8988T (cell line): ENCODE measurements around the gene ADO.

Experiments used
- DNase-seq: peaks from one replicate; pipeline ENCODE4 v3.0.0; 2011

Gene ADO

DNA sequence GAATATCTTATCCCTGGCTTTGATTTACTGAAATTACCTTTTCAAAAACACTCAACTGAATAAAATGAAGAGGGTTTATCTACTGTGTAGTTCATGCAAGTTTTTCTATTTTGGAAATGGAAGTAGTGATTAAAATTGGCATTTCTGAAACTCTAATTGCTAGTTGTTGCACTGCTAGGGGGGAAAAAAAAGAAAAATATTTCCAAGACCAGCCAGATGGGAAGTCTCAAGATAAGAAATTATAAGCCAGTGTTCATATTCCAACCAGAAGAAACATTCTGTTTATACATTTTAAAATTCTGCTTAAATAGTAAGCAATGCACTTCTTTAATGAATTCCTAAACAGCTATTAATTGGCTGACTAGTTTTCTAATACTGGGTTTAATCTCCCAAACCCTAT is 9.4 kb upstream of the ADO start:
- no peak for DNase-seq

DNA sequence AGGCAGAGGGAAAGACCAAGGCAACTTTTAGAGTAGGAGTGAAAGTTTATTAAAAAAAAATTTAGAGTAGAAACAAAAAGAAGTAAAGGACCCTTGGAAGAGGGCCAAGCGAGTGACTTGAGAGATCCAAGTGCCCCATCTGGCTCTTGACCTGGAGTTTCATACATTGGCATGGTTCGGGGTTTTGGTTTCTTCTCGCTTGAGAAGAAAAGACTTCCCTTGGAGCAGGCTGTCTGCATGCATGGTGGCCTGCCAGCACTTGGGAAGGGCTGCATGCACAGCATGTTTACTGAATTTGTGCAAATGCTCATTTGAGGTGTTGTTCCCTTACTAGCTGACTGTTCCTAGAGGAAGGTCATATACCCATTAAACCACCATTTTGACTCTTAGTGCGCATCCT is 8.8 kb upstream of the ADO start:
- DNase-seq = no peak

DNA sequence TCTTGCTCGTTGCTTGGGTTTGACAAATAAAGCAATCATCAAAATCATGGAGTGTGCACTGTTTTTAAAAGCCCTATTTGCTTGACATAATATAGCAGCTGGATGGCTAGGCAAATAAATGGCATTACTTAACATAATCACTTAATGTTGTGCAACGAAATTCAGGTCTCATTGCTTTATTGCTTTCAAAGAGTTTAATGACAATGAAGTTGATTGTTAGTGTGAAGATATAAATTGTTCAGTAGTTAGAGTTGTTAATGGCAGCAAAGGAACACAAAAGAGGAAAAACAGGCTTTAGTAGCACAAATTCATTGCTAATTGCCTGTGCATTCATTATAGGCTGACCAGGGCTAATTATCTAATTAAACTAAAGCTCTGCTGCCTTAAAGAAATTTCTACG is 7.6 kb upstream of the ADO start:
- DNase-seq = no peak

DNA sequence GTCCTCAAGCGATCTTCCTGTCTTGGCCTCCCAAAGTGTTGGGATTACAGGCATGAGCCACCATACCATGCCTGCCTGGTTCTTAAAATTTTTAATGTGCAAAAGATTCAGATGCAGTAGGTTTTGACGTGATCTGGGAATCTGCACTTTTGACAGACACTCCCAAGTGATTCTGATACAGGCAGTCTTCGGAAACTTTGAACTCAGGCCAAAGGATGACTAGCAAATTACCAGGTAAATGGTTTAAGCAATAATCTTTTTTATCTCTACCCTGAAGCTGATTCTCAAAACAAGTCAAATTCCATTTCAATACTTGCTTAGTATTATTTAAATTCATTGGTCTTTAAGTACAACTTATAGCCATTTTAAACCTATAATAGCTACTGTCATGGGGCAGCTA is 2.6 kb upstream of the ADO start:
- no peak for DNase-seq

DNA sequence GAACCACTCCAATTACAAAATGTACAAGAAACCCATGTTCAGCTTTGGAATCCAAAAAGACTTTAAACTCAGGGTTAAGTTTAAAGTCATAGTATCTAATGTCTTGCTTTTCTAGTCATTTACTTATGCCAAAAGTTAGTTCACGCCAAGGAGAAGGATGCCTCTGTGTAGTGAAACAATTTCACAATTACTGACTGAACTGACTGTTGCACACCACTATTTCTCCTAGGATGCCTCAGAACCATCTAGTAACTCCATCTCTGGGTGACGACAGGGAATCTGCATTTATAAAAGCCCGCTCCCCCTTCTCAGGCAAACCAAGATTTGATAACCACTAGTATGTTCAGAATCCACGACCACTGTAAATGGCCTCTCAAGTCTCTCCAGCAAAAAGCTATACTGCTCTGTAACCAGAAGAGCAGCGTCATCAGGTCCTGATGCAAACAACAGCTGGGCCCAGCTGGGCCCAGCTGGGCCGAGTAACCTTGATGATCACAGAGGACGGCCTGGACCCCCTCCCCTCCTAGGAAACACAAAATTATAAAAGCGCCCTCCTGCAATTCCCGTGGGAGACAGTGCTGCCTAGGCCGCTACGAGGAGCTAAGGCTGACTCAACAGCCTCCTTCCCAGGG is 680 bp upstream of the ADO start:
- no peak for DNase-seq

DNA sequence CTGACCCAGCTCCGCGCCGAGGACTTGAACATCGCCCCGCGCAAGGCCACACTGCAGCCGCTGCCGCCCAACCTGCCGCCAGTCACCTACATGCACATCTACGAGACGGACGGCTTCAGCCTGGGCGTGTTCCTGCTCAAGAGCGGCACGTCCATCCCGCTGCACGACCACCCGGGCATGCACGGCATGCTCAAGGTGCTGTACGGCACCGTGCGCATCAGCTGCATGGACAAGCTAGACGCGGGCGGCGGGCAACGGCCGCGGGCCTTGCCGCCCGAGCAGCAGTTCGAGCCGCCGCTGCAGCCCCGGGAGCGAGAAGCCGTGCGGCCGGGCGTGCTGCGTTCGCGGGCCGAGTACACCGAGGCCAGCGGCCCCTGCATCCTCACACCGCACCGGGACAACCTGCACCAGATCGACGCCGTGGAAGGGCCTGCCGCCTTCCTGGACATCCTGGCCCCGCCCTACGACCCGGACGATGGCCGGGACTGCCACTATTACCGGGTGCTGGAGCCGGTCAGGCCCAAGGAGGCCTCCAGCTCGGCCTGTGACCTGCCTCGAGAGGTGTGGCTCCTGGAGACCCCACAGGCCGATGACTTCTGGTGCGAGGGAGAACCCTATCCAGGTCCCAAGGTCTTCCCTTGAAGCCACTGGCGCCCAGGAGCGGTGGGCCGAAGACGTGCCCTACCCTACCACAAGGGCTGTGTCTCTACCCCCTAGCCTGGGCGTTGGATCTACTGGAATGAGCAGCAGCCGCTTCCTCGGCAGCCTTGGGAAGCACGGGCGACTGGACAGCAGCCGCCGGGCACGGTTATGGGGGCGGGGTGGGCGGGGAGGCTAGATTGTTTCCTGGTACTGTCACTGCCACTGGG is 945 bp downstream of the ADO start:
- peak; percentile 45 for DNase-seq

DNA sequence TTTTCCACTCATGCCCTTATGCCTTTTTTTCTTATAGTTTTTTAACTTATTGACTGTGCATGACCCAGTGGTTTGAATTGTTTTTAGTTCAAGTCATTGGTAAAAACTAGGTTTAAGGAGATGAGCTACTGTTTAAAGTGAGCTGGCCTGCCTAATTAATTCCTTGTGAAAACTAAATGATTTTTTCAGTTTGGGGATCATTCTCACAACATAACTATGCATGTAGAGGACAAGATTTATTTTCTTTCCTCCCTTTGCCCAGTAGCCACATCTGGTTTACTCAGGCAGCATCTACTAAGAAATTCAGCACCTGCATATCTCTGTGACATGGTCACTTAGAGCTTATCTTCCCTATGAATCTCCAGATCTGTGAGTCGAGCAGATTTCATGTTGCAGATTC is 1.7 kb downstream of the ADO start:
- no peak for DNase-seq

DNA sequence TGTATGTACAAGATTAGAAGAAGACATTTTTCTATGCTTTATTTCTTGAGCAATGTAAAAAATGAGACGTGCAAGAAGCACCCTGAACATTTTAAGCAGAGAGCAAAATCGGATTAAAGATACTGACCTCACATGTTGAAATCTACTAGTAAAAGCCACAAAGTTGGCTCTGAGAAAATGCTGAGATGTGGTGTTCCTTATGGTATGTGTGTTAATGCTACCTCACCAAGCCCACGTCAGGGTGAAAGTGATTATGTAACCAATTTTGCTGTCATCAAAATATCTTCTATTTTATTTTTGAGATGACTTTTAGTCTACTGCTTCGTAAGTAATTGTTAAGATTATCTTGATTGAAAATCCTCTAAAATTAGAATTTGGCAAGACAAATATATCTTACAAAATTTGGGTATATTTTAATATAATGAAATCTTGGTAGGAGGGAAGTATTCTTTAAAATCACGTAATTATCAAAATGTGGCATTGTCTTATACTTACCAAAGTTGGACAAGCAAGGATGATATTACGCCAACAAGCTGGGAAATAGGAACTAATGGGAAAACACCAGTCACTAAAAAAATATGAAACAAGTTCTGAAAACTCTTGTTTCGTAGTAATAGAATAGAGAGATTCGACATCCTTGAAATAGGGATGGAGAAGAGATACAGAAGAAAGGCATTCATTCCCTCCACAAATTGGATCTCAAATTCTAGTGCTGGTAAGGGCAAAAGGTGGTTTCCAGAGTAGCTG is 5.8 kb downstream of the ADO start:
- DNase-seq = no peak

DNA sequence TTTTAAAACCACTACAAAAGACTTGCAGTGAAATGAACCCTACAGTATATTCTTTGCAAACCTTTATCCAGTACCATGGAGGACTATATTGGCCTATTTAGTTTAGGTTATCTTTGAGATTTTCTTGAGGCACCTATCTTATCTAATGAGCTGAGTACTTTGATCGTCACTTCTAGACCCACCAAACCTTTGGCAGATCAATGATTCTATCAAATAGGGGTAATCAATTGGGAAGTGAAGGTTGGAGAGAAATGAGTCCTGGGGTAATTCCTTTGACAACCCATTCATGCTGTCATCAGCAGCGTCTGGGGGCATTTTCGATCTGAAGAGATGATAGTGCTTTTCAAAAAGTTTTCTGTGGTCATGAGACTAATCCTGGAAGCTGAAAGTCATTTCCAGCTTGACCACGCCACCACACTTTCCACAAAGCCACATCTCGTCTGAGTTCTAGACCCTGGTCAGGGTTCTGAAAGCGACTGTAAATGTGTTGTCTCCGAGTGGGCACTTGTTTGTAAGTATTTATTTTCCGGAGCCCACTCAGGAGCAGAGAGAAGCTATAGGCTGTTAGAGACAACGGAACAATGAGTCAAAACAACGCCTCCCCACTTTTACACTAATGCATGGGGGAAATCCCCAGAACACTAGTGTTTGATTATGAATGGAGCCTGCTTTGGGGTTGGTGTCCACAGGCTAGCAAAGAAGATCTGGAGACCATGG is 6.8 kb downstream of the ADO start:
- no peak for DNase-seq

DNA sequence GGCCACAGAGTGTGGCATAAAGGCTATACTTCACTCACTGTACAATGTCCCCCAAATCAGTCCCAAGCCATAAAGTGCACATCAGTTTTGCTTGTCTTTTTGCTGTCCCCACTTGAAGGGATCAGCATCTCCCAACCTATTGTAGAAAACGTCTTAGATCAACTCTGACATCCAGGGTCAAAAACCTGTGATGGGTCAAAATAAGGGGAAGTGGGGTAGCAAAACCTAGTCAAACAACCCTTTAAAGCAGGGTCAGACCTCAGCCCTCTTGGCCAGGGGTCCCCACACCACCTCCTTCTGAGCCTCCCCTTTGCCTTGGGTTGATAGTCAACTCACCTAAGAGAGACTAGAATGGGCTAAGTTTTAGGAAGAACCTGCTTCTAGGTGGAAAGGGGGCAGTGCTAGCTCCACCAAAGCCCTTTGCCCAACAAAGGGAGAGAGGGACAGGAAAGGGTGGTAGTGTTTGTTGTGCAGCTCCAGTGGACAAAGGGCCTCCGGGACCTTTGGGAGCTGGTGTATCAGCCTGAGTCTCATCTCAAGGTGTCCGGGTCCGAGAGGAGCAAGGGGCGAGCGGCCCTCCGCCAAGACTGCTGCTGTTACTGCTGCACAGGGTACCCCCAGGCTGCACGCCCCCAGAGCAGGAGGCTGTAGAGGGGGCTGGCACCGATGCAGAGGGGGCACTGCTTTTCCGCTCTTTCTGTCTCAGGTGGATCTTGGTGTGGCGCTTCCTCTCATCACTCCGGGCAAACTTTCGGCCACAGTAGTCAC is 8.3 kb downstream of the ADO start:
- peak; percentile 20 for DNase-seq

DNA sequence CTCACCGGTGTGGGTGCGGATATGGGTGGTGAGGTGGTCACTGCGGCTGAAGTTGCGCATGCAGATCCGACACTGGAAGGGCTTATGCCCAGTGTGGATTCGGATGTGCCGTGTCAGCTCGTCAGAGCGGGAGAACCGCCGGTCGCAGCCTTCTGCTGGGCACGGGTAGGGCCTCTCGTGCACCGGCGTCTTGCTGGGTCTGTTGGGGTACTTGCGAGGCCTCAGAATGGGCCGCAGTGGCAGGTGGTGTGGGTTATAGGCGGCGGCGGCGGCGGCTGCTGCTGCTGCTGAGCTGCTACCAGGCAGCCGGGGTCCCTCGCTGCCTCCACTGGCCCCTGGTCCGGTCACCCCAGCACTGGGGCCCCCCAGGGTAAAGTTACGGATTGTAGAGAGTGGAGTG is 8.9 kb downstream of the ADO start:
- DNase-seq = peak; percentile 18

DNA sequence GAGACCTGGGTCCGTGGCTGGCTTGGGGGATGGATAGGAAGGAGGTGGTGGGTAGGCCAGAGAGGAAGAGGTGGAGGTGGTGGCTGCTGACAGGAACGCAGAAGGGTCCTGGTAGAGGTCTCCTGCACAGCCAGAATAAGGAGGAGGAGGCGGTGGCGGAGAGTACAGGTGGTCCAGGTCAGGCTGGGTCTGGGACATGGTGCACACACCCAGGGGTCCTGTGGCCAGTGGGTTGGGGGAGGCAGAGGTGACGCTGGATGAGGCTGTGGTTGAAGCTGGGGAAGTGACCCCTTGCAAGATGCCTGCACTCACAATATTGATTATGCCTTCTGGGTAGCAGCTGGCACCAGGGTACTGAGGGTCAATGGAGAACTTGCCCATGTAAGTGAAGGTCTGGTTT is 9.5 kb downstream of the ADO start:
- DNase-seq = no peak

DNA sequence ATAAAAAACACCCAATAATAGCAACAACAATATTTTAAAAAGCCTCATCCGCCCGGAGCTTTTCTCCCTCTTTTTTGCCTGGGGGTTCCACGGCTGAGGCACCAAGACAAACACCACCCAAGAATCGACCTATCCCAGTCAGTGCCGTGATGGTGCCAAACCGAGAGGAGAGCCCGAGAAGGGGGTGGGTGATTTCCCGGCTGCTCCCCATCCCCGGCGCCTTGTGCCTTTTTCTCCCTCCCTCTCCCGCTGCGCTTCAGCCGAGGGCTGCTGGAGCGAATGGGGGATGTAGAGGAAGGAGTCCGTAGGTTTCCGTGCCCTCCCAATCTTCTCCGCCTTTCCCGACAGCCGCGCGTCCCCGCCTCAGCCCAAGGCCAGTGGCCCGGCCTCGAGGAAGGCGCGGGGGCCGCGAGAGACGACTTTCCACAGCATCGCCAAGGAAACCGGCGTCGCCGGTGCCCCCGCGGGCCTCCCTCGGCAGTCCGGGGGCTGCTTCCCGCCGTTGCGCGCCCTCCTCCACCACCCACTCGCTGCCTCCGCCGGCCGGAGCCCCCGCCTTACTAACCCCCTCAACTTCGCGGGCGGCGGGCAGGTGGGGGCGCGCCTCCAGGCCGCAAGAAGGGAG is 10.3 kb downstream of the ADO start:
- no peak for DNase-seq

DNA sequence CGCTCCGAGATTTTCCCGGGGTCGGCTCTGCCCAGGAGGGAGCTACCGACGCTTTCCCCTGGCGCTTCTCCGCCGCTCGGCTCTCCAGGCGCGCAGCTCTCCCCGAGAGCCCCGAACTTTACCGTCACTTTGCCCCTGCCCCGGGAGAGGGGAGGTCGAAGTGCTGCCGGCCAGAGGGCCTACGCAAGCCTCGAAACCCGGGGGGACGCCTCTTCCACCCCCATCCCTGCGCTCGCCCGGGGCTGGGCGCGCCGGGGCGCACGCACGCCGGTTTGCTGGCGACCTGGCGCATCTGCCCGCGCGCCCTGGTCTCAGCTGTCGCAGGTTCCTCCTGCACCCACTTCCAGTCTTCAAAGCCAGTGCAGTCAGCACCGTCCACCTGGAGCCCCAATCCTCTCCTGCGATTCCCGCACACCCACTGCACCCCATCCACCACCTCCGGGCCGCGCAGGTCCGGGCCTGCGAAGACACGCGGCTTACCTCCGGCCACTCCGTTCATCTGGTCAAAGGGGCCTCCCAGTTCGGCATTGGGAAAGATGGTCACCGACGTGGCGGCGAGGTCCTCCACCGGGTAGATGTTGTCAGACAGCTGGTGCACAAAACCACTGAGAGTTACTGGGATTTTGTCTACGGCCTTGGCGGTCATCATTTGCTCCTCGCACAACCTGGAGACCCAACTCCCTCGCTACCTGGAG is 11.0 kb downstream of the ADO start:
- DNase-seq = peak; percentile 20

DNA sequence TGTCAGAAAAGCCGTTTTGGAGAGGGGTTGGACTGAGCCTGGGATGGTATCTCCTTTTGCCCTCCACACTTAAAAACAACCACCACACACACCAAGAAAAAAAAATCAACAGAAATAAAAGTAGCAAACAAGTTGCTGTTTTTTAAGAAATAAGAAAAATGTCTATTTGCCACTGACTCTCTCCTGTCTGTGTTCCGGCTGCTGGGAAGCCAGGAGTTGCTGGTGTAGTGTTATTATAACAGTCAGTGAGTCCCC is 11.5 kb downstream of the ADO start:
- no peak for DNase-seq

DNA sequence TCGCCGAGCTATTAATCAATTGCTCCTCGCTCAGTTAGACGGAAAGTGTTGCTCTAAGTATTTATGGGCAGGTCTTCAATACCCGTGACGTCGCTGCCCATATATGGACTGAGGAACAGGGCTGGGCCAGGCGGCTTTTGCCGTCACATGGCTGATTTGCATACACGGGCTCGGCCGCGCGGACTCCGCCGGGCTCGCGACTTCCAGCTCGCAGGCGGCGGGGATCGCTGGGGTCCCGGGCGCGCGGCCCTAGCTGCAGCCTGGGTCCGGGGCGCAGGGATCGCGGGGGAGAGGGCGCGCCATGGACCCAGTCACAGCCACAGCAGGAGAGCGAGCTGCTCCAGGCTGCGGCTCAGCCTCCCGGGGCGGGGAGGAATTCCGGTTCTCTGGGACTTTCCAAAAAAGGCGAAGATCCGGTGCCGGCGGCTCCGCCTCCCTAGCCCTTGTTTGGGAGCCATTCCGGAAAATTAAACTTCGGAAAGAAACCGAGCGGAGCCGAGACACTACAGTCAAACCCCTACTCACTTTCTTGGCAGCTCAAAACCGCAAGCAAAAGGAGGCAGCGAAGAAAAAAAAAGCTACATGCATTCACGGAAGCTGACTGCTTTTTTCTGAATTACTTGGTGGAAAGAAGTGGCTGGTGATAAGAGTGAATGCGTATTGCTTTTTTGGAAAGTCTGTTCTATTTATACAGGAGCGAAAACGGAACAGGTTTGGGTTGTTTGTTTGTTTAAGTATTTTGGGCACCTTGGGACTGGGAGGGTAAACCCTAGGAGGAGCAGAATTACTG is 12.0 kb downstream of the ADO start, which contains the start of gene EGR2:
TSS of gene EGR2 (minus strand) at position 36 of the 790 bp plus-strand sequence. CDS start 337 bp downstream, outside the sequence.
- peak; percentile 97 for DNase-seq

DNA sequence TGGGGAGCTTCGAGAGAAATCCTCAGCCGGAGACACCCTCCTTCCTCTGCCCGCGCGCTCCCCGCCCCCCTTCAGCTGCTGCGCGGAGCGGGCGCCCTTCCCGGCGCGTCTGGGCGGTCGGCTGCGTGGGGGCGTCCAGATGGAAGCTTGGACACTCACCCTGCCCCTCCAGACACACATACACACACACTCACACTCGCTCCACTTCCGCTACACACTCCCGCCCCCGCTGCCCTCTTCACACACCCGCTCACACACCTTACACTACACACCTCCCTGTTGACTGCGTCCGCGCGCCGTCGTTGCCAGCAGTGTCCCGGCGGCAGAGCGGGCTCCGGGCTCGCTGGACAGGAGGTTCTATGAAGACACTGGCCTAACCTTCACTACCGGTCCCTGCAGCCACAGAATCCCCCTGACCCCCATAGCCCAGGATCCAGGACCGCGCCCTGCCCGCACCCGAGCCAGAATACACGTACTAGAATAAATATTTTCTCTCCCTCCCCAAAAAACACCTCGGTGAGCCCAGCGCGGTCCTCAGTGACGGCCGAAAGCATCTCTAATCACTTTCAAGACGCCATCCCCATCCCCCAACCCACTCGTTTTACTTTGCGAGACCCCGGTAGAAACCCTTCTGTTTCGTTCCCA is 12.7 kb downstream of the ADO start:
- DNase-seq = peak; percentile 37

DNA sequence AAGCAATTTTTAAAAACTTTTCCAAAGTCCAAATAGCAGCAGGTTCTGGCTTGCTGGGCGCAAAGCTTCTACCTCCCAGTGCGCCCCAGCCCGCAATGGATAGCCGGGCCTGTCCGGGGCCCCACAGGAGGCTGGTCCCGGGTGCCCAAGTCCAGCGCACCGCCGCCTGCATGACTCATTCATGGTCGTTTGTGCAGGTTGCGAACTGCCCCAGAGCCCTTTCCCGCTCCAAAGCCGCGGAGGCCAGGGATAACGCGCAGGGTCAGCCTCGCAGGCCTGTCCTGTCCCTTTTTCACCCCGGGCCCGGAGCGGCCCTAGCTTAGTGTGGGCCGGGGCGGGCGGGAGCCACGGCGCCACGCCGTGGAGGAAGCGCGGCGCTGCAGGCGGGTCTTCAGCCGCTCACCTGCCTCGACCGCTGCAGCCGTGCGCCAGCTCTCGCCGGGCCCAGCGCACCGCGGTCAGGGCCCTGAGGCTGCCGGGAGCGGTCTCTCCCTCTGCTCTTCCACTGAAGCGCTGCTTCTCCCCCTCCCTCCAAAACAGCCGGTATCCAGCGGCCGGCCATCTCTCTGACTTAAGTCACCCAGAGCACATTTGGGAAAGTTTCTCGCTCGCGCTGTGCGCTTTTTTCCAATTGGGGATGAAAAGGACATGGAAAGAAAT is 13.4 kb downstream of the ADO start:
- peak; percentile 97 for DNase-seq

DNA sequence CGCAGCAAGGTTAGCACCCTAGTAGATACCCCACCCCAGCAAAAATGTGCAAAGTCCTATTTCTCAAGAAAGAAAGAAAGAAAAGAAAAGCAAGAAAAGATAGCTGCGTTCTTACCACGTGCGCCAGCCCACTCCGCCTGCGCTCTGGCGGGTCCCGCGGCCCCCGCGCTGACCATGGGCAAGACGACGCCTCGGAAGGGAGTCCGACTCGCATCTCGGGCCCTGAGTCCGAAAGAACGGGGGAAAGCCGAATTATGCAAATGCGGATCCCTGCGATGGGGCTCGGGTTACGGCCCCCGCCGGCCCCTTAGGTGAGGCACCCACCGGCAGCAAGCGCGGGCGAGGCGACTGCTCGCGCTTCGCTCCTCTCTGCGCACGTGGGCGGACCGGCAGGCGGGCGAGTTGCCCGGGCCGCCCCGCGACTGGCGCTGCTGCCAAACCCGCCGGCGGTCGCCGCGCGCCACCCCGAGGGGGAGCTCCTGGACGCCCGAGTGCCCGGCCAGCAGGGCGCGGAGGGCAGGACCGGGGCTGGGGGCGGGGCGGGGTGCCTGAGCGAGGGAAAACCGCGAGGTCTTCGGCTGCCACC is 14.0 kb downstream of the ADO start:
- no peak for DNase-seq
